22Rv1 (cell line): ENCODE measurements around the gene ANGPT4.

ENCODE experiments used
- H3K27ac ChIP-seq: fragments of 450-650 bp; 2 replicates; pipeline ENCODE4 v1.5.1; 2017
- CTCF ChIP-seq: fragments of 450-650 bp; IDR thresholded peaks from 2 replicates; pipeline ENCODE4 v1.5.1; 2017; ENCODE audit warnings: mild to moderate bottlenecking
- ZFX ChIP-seq: fragments of 450-650 bp; IDR thresholded peaks from 2 replicates; pipeline ENCODE4 v1.6.1; 2017; ENCODE audit warnings: antibody characterized with exemption, borderline replicate concordance

Gene ANGPT4

DNA sequence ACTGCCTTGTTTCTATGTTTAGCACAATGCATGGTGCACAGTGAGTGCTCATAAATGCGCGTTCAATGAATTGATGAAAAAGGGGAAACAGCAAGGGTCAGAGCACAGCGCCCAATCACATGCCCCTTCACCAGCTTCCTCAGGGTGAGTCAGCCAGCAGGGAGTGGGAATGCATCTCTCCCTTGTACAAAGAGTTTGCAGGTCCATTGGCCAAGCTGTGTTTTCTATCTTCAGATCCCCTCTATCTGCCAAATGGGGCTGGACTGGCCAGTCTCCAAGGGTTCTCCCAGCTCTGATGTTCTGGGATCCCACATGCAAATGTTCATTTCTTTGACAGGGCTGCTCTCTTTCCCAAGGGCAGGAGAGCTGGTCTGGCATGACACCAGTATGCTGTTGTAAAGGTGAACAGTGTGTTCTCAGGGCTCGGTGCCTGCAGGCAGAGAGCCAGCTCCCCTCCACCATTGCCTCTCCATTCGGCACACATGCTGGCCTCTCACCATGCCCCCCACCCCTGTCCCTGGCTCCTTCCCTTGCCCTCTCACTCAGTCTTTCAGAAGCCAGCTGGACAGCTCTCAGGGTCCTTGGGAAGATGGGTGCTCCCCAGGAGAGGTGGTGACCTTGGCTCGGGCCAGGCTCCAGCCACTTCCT, 25.0 kb downstream of the ANGPT4 start:
- peak overlapping the region; percentile 44 for H3K27ac ChIP-seq
- TF ChIP-seq ZFX (no peak), CTCF (no peak)

GRCh38 chr20:890666-891057, 25.5 kb downstream of the ANGPT4 start:
- TF ChIP-seq ZFX, result no peak
- no peak for TF ChIP-seq CTCF
- H3K27ac ChIP-seq, result peak overlapping the region; percentile 44

- TF ChIP-seq CTCF, result no peak
- TF ChIP-seq ZFX, result no peak
- H3K27ac ChIP-seq, result peak overlapping the region; percentile 44; the same call in 1 of the 2 replicates
Measured at GRCh38 chr20:889932-890463, 26.1 kb downstream of the ANGPT4 start.

DNA sequence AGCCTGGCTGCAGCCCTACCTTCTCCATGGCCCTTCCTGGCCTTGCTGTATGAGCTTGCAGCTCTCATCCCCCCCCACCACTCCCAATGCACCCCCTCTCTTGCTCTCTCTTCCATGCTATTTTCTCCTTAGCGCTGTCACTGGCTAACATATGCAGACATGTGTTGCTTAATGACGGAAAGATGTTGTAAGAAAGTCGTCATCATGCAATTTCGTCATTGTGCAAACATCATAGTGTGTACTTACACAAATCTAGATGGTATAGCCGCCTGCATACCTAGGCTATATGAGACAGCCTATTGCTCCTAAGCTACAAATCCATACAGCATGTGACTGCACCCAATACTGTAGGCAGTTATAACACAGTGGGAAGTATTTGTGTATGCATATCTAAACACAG, 27.0 kb downstream of the ANGPT4 start:
- no peak for TF ChIP-seq CTCF
- TF ChIP-seq ZFX, result no peak
- no peak overlapping the region for H3K27ac ChIP-seq

- no peak for TF ChIP-seq CTCF
- TF ChIP-seq ZFX, result no peak
Measured at GRCh38 chr20:888057-888456, 28.1 kb downstream of the ANGPT4 start.

GRCh38 chr20:887137-887536, 29.0 kb downstream of the ANGPT4 start:
- no peak overlapping the region for H3K27ac ChIP-seq
- TF ChIP-seq CTCF, result no peak

More at GRCh38 chr20:888057-888456, 28.1 kb downstream of the ANGPT4 start:
- H3K27ac ChIP-seq, result no peak overlapping the region
